NT2/D1 (cell line): ENCODE measurements around the gene SERPIND1.
"Not testable (repeated sequence)": the region's sequence is repeated elsewhere in the genome, so short reads cannot be mapped to it uniquely, and the experiment has no call there.

ENCODE experiments used
- DNase-seq: peaks from one replicate; pipeline ENCODE4 v3.0.0-alpha.2; 2011; ENCODE audit warnings: low read depth, low spot score
- H3K27me3 ChIP-seq: 2 replicates; pipeline ENCODE4 v1.6.0; 2011; ENCODE audit warnings: mild to moderate bottlenecking; ENCODE audit not compliant: insufficient read length, insufficient read depth
- H3K36me3 ChIP-seq: 2 replicates; pipeline ENCODE4 v1.6.1; 2011; ENCODE audit warnings: mild to moderate bottlenecking, low read length, mixed read lengths; ENCODE audit not compliant: insufficient read depth, insufficient read length
- H3K4me1 ChIP-seq: 2 replicates; pipeline ENCODE4 v1.5.1; 2011; ENCODE audit not compliant: insufficient read depth, insufficient read length
- H3K4me3 ChIP-seq: 2 replicates; pipeline ENCODE4 v1.5.1; 2011; ENCODE audit warnings: low read depth; ENCODE audit not compliant: insufficient read length
- H3K9ac ChIP-seq: 2 replicates; pipeline ENCODE4 v1.6.0; 2011; ENCODE audit warnings: low read depth; ENCODE audit not compliant: insufficient read length
- H3K9me3 ChIP-seq: 2 replicates; pipeline ENCODE4 v1.5.1; 2011; ENCODE audit warnings: mild to moderate bottlenecking, low read length; ENCODE audit not compliant: insufficient read depth
- SUZ12 ChIP-seq: IDR thresholded peaks from 2 replicates; pipeline ENCODE4 v1.6.1; 2011; ENCODE audit not compliant: insufficient read length, insufficient read depth; ENCODE audit errors: extremely low read depth
- YY1 ChIP-seq: IDR thresholded peaks from 2 replicates; pipeline ENCODE4 v1.6.1; 2011; ENCODE audit not compliant: insufficient read length, insufficient read depth
- ZNF274 ChIP-seq: IDR thresholded peaks from 2 replicates; pipeline ENCODE4 v1.6.1; 2011; ENCODE audit warnings: mild to moderate bottlenecking, low read depth, low read length

SERPIND1 gene

DNA sequence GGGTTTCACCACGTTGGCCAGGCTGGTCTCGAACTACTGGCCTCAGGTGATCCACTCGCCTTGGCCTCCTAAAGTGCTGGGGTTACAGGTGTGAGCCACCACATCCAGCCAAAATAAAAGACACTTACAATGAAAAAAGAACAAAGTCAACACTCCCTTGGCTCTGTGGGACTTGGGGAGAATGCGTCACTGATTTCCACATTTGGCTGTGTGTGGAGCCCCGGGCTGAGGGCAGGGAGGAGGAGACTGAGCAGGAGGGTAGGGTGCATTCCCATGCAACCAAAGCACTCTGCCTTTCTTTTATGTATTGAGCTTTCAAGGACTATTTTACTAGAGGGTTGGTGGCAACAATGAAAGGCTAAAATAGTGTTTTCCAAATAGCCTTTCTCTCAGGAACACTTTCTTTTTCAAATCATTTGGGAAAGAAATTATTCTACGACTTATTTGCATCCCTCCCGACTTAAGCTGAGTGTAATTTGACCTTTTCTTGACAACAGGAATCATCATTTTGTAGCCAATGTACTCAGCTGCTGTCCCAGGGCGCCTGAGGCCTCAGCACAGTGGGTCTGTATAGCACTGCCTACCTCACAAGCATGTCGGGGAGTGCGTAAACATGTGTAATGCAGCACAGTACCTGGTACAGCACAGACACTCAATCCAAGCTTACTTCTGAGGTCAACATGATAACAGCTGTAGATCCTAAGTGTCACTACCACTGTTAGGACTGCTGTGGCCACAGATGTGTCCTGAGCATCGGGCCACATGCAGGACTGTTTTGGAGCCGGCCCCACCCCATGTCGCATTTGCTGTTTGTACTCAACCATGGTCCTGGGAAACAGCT is 10.1 kb upstream of the SERPIND1 start:
- no peak for DNase-seq
- Histone ChIP-seq H3K9me3 (no peaks in the 10 kb centered on the region), H3K4me3 (no peak overlapping the region), H3K9ac (no peak overlapping the region), H3K4me1 (no peaks in the 10 kb centered on the region), H3K27me3 (no peaks in the 10 kb centered on the region), H3K36me3 (peaks cover 38% of the 10 kb centered on the region)
- TF ChIP-seq YY1, result no peak
- TF ChIP-seq ZNF274, result no peak
- TF ChIP-seq SUZ12, result no peak

GRCh38 chr22:20764471-20764720 is 9.5 kb upstream of the SERPIND1 start:
- peaks cover 38% of the 10 kb centered on the region for H3K36me3 ChIP-seq
- no peak overlapping the region for H3K4me3 ChIP-seq
- TF ChIP-seq SUZ12 (no peak), ZNF274 (no peak), YY1 (no peak)
- H3K9ac ChIP-seq, result no peak overlapping the region
- no peaks in the 10 kb centered on the region for H3K27me3 ChIP-seq
- H3K9me3 ChIP-seq, result no peaks in the 10 kb centered on the region
- no peaks in the 10 kb centered on the region for H3K4me1 ChIP-seq
- DNase-seq, result no peak

GRCh38 chr22:20764729-20765128 is 9.2 kb upstream of the SERPIND1 start:
- TF ChIP-seq ZNF274 (no peak), SUZ12 (no peak), YY1 (no peak)
- H3K4me1 ChIP-seq, result no peaks in the 10 kb centered on the region
- H3K36me3 ChIP-seq, result peaks cover 38% of the 10 kb centered on the region
- H3K27me3 ChIP-seq, result no peaks in the 10 kb centered on the region
- no peak overlapping the region for H3K4me3 ChIP-seq
- H3K9ac ChIP-seq, result no peak overlapping the region
- no peak for DNase-seq
- H3K9me3 ChIP-seq, result no peaks in the 10 kb centered on the region

DNA sequence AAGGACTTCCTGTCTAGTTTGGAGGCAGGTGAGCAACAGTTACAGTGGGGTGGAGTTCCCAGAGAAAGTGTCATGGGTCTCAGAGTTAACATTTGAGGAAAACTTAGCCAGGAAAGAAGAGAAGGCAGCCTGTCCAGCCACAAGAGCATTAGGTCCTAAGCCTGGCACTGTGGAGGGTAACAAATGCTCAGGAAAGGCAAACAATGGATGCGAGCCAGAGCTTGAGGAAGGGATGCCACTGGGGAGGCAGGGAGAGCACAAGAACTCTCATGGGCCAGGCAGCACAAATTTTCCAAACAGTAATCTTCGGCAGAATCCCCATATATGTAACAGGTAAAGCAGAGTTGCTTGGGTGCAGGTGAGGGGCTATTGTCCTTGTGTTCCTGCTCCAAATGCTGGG is 8.0 kb upstream of the SERPIND1 start:
- Histone ChIP-seq H3K9me3 (no peaks in the 10 kb centered on the region), H3K9ac (no peak overlapping the region), H3K36me3 (peaks cover 34% of the 10 kb centered on the region), H3K27me3 (no peaks in the 10 kb centered on the region), H3K4me1 (no peaks in the 10 kb centered on the region), H3K4me3 (no peak overlapping the region)
- no peak for DNase-seq
- no peak for TF ChIP-seq ZNF274
- TF ChIP-seq YY1, result no peak
- no peak for TF ChIP-seq SUZ12

DNA sequence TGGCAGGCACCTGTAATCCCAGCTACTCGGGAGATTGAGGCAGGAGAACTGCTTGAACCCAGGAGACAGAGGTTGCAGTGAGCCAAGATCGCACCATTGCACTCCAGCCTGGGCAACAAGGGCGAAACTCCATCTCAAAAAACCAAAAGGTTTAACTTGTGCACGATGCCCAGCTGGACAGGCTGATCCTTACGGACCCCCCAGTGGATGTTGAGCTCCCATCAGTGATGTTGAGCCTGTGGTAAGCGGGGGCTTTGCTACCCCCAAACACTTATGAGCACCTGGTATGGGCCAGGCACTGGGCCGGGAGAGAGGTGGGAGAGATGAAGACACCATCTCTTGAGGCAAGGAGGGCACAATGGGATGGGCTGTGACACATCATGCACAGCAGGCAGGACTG is 7.4 kb upstream of the SERPIND1 start:
- no peaks in the 10 kb centered on the region for H3K27me3 ChIP-seq
- H3K36me3 ChIP-seq, result peaks cover 30% of the 10 kb centered on the region
- H3K4me1 ChIP-seq, result no peaks in the 10 kb centered on the region
- H3K9ac ChIP-seq, result no peak overlapping the region
- TF ChIP-seq SUZ12 (no peak), YY1 (no peak), ZNF274 (no peak)
- no peaks in the 10 kb centered on the region for H3K9me3 ChIP-seq
- DNase-seq, result no peak
- no peak overlapping the region for H3K4me3 ChIP-seq

GRCh38 chr22:20769496-20769826 is 4.5 kb upstream of the SERPIND1 start:
- H3K36me3 ChIP-seq, result peaks cover 17% of the 10 kb centered on the region
- not testable (repeated sequence) for H3K4me1 ChIP-seq, DNase-seq, H3K9ac ChIP-seq, H3K27me3 ChIP-seq, H3K4me3 ChIP-seq, H3K9me3 ChIP-seq

GRCh38 chr22:20771918-20772625 is 1.8 kb upstream of the SERPIND1 start:
- no peak for DNase-seq

More at GRCh38 chr22:20771918-20772625, 1.8 kb upstream of the SERPIND1 start:
- H3K9ac ChIP-seq, result no peak overlapping the region
- H3K36me3 ChIP-seq, result no peaks in the 10 kb centered on the region
- H3K4me1 ChIP-seq, result no peaks in the 10 kb centered on the region
- TF ChIP-seq YY1 (no peak), SUZ12 (no peak), ZNF274 (no peak)
- H3K9me3 ChIP-seq, result no peaks in the 10 kb centered on the region
- H3K4me3 ChIP-seq, result no peak overlapping the region
- H3K27me3 ChIP-seq, result no peaks in the 10 kb centered on the region
